Osteoblast (primary cell): ENCODE data around the gene OR5H14. TPM values are rescaled to one million over a fixed set of nuclear protein-coding genes. Genes with fewer than 3 reads are reported as not detected.

Source experiments
- DNase-seq: peaks from one replicate; pipeline ENCODE4 v3.0.0; 2011; ENCODE audit warnings: low spot score, mixed read lengths; ENCODE audit not compliant: insufficient read length; ENCODE audit errors: missing footprints
- H2AFZ ChIP-seq: 2 replicates; pipeline ENCODE4 v1.6.0; 2011; ENCODE audit warnings: mild to moderate bottlenecking, low read length
- H3K27ac ChIP-seq: 2 replicates; pipeline ENCODE4 v1.5.1; 2011; ENCODE audit warnings: mild to moderate bottlenecking, low read depth, low read length, moderate library complexity
- H3K27me3 ChIP-seq: 2 replicates; pipeline ENCODE4 v1.6.0; 2012; ENCODE audit warnings: mild to moderate bottlenecking, control low read depth, inconsistent platforms, low read length, moderate library complexity; ENCODE audit not compliant: insufficient read depth
- H3K36me3 ChIP-seq: 2 replicates; pipeline ENCODE4 v1.5.1; 2011; ENCODE audit warnings: mild to moderate bottlenecking, low read length, control low read depth, moderate library complexity; ENCODE audit not compliant: insufficient read depth
- H3K4me1 ChIP-seq: 2 replicates; pipeline ENCODE4 v1.5.1; 2011; ENCODE audit warnings: mild to moderate bottlenecking, low read length, control low read depth, moderate library complexity; ENCODE audit not compliant: insufficient read depth
- H3K4me2 ChIP-seq: 2 replicates; pipeline ENCODE4 v1.6.0; 2011; ENCODE audit warnings: mild to moderate bottlenecking, low read length; ENCODE audit not compliant: insufficient read depth
- H3K4me3 ChIP-seq: fragments of 200-600 bp; sonication (generic); 3 replicates; pipeline ENCODE4 v1.5.1; 2012; ENCODE audit warnings: mild to moderate bottlenecking, low read length, inconsistent platforms; ENCODE audit not compliant: insufficient read depth
- H3K79me2 ChIP-seq: 2 replicates; pipeline ENCODE4 v1.6.0; 2012; ENCODE audit warnings: mild to moderate bottlenecking, low read length, control low read depth, inconsistent platforms; ENCODE audit not compliant: insufficient read depth
- H3K9me3 ChIP-seq: 2 replicates; pipeline ENCODE4 v1.5.1; 2011; ENCODE audit warnings: low read depth, low read length, control low read depth
- H4K20me1 ChIP-seq: 2 replicates; pipeline ENCODE4 v1.6.0; 2012; ENCODE audit warnings: mild to moderate bottlenecking, low read length, control low read depth; ENCODE audit not compliant: insufficient read depth
- total RNA-seq: library from RNA; depleted of rRNA; stranded (reverse); fragments of >200 nt; gene quantifications from 2 replicates; pipeline ENCODE4 v1.2.3, GENCODE V29; 2012
- TF ChIP-seq, protein P1 (sequence below): IDR thresholded peaks from 2 replicates; pipeline ENCODE4 v1.5.1; 2011; ENCODE audit warnings: mild to moderate bottlenecking, low read depth, low read length, moderate library complexity; ENCODE audit errors: extremely low read depth

The OR5H14 gene
- not detected in 2 replicates for total RNA-seq

DNA sequence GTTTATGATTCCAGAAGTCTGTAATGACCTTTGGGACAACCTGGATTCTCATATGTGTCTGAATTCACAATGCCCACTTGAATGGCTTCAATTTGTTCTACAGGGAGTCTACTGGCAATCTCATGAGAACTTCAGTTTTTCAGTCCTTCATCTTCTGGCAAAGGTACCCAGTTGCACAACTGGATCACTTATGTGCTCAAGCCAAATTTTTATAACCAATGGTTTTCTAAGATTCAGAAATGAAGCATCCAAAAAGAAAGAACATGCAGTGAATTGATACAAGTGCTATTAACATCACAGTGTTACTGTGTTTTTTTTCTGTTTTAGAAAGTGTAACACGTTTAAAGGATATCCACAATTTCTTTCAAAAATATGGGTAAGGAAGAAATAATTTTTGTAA lies at the start of gene OR5H14:
Gene OR5H14, plus strand, starts transcription at position 301 of the 400 bp plus-strand sequence. CDS start 1,907 bp downstream, outside the sequence.
- Histone ChIP-seq H3K9me3 (no peaks in the 10 kb centered on the region), H3K4me2 (no peak within 1 kb of the TSS), H3K36me3 (no peaks in the 10 kb centered on the region), H4K20me1 (no peaks in the 10 kb centered on the region), H3K4me3 (no peak within 1 kb of the TSS), H3K27ac (no peak within 1 kb of the TSS), H2AFZ (no peak within 1 kb of the TSS), H3K27me3 (no peaks in the 10 kb centered on the region), H3K4me1 (no peaks in the 10 kb centered on the region), H3K79me2 (no peaks in the 10 kb centered on the region)
- no peak for DNase-seq
- TF ChIP-seq, protein P1, sequence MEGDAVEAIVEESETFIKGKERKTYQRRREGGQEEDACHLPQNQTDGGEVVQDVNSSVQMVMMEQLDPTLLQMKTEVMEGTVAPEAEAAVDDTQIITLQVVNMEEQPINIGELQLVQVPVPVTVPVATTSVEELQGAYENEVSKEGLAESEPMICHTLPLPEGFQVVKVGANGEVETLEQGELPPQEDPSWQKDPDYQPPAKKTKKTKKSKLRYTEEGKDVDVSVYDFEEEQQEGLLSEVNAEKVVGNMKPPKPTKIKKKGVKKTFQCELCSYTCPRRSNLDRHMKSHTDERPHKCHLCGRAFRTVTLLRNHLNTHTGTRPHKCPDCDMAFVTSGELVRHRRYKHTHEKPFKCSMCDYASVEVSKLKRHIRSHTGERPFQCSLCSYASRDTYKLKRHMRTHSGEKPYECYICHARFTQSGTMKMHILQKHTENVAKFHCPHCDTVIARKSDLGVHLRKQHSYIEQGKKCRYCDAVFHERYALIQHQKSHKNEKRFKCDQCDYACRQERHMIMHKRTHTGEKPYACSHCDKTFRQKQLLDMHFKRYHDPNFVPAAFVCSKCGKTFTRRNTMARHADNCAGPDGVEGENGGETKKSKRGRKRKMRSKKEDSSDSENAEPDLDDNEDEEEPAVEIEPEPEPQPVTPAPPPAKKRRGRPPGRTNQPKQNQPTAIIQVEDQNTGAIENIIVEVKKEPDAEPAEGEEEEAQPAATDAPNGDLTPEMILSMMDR, result no peak

DNA sequence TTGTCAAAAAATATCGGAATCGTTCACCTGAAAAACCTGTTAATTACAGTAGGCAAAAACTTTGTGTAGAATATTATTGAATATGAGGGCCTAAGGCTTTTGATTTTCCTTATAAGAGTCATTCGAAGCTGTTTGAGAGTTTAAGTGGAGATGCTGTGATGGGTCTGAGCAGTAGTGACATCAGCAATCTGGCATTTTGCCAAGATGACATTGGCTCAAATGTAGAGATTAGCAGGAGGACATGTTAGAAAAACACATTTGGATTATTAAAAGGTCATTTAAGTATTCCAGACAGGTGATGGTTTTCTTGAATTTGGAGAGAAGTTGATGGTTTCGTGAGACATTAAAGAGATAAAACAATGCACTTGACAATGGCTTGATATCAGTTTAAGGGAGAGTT lies 47.4 kb upstream of the OR5H14 start:
- Histone ChIP-seq H3K79me2 (no peaks in the 10 kb centered on the region), H3K4me3 (no peak overlapping the region), H3K27me3 (no peaks in the 10 kb centered on the region), H3K36me3 (no peaks in the 10 kb centered on the region), H3K4me1 (no peaks in the 10 kb centered on the region), H4K20me1 (no peaks in the 10 kb centered on the region), H2AFZ (no peak overlapping the region), H3K4me2 (no peak overlapping the region), H3K27ac (no peak overlapping the region), H3K9me3 (no peaks in the 10 kb centered on the region)
- TF ChIP-seq, protein P1, result no peak
- no peak for DNase-seq

DNA sequence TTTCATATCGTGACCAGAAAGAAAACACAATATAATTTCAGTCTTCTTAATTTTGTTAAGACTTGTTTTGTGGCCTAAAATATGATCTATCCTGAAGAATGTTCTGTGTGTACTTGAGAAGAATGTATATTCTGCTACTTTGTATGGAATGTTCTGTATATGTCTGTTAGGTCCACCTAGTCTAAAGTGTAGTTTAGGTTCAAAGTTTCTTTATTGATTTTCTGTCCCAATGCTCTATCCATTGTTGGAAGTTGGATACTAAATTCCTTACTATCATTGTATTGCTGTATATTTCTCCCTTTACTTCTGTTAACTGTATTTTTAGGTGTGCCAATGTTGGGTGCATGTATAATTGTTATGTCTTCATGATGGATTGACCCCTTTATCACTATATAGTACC lies 39.1 kb upstream of the OR5H14 start:
- Histone ChIP-seq H3K27me3 (no peaks in the 10 kb centered on the region), H3K36me3 (no peaks in the 10 kb centered on the region), H4K20me1 (no peaks in the 10 kb centered on the region), H3K4me1 (no peaks in the 10 kb centered on the region), H3K4me3 (no peak overlapping the region), H3K27ac (no peak overlapping the region), H3K9me3 (peaks cover 3% of the 10 kb centered on the region), H2AFZ (no peak overlapping the region), H3K79me2 (no peaks in the 10 kb centered on the region), H3K4me2 (no peak overlapping the region)
- TF ChIP-seq, protein P1, result no peak
- DNase-seq, result no peak

DNA sequence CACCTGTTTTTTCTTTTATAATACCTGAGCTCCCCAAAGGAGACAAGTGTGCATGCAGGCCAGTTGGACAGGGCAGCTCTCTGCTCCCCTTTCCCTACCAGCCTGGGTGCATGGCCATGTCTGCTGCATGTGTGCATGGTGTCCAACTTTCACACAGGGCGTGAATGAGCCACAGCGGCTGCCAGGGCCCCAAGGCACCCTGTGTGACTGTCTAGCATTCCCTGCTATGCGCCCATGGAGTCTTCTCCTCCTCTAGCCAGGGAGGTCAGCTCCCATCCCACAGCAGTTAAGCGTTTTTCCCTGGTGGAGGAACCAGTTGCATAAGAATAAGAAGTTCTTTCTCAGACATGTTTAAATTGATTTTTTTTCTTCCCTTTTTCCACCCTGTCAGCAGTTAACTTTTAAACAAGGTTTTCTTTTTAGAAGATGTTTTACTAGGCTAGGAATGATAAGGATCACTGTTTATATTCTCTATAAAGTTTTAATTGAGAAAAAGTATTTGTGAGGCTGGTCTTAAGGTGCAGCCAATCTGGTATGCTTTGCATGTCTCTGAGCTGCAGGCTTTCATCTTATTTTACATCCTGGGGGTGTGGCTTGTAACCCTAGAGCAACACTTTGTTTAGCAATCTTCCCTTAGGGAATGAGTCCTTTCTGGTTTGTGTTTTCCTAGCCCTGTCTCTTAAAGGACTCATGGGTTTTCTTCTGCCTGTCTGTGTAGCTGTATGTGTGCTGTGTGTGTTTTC lies 37.3 kb upstream of the OR5H14 start:
- Histone ChIP-seq H3K27ac (no peak overlapping the region), H3K27me3 (no peaks in the 10 kb centered on the region), H3K79me2 (no peaks in the 10 kb centered on the region)

More for the DNA sequence above, 37.3 kb upstream of the OR5H14 start:
- Histone ChIP-seq H3K36me3 (no peaks in the 10 kb centered on the region), H3K4me1 (no peaks in the 10 kb centered on the region), H3K4me2 (no peak overlapping the region), H3K9me3 (peaks cover 3% of the 10 kb centered on the region), H2AFZ (no peak overlapping the region), H3K4me3 (no peak overlapping the region), H4K20me1 (no peaks in the 10 kb centered on the region)
- DNase-seq, result no peak
- TF ChIP-seq, protein P1, result no peak
